ENCODE results near the gene NEIL1. TPM values are rescaled to one million over a fixed set of nuclear protein-coding genes. Genes with fewer than 3 reads are reported as not detected.
"Not testable (repeated sequence)": the region's sequence is repeated elsewhere in the genome, so short reads cannot be mapped to it uniquely, and the experiment has no call there.

The NEIL1 gene
- total and polyA plus RNA-seq, 12 donors: 4.1 to 41.6 (median 8.1) TPM

- ATAC-seq (no peak), DNase-seq (no peak)
- H3K9me3 ChIP-seq: no peaks in the 10 kb centered on the region
- 96 to 97% methylated on average over 7 of the region's 7 CpGs for WGBS, 2 donors
- H3K27ac ChIP-seq: peak overlapping the region in 4 of 10 donors; percentile 16 to 100 (median 100)
- no peak for TF ChIP-seq CTCF (IDR thresholded peaks at IDR 0.05)
- no peaks in the 10 kb centered on the region for H3K27me3 ChIP-seq
- no peak overlapping the region for H3K4me3 ChIP-seq
- peaks cover 5 to 25% (median 22%) of the 10 kb centered on the region in 9 donors for H3K4me1 ChIP-seq
- intact Hi-C loops (cut with DNase I): loop anchor here in 6 of 10 donors (5.0 to 10.0 kb wide), 6 partner anchors 82 to 432 kb away; partner anchors contain the start of genes SIN3A (in 4 of the 6), SNUPN (in 2 of the 6) and IMP3 (in 1 of the 6)
- H3K36me3 ChIP-seq: peaks cover 0 to 77% (median 43%) of the 10 kb centered on the region in 9 donors
Observed at GRCh38 chr15:75369897-75370581, 23.2 kb downstream of the NEIL1 start.

- Histone ChIP-seq H3K4me3 (no peak overlapping the region), H3K36me3 (peaks cover 0 to 77% (median 43%) of the 10 kb centered on the region in 9 donors), H3K27ac (no peak overlapping the region), H3K27me3 (no peaks in the 10 kb centered on the region), H3K9me3 (no peaks in the 10 kb centered on the region), H3K4me1 (peaks cover 5 to 25% (median 22%) of the 10 kb centered on the region in 9 donors)
- ATAC-seq (no peak), DNase-seq (no peak)
- WGBS, 2 donors: 79 to 86% methylated on average over 1 of the region's 1 CpG
- no peak for TF ChIP-seq CTCF (IDR thresholded peaks at IDR 0.05)
- intact Hi-C loops (cut with DNase I): loop anchor here in 1 of 10 donors (5.0 kb wide), 1 partner anchor 81 kb away; the partner anchor contains the start of gene SIN3A
Observed at GRCh38 chr15:75371486-75371885, 24.6 kb downstream of the NEIL1 start.

- DNase-seq (no peak), ATAC-seq (no peak)
- H3K27ac ChIP-seq: no peak overlapping the region
- H3K9me3 ChIP-seq: no peaks in the 10 kb centered on the region
- intact Hi-C loops (cut with DNase I): loop anchor here in 1 of 10 donors (5.0 kb wide), 1 partner anchor 80 kb away; the partner anchor contains the start of gene SIN3A
- H3K27me3 ChIP-seq: no peaks in the 10 kb centered on the region
- H3K36me3 ChIP-seq: peaks cover 0 to 77% (median 37%) of the 10 kb centered on the region in 9 donors
- H3K4me3 ChIP-seq: no peak overlapping the region
- peaks cover 5 to 22% (median 18%) of the 10 kb centered on the region in 9 donors for H3K4me1 ChIP-seq
- 97% methylated on average over 11 of the region's 11 CpGs for WGBS, 2 donors
- no peak for TF ChIP-seq CTCF (IDR thresholded peaks at IDR 0.05)
Observed at GRCh38 chr15:75371901-75372688, 25.3 kb downstream of the NEIL1 start.

- peaks cover 0 to 100% (median 55%) of the 10 kb centered on the region in 9 donors for H3K36me3 ChIP-seq
- DNase-seq (no peak), ATAC-seq (no peak)
- no peaks in the 10 kb centered on the region for H3K9me3 ChIP-seq
- intact Hi-C loops (cut with DNase I): loop anchor here in 1 of 10 donors (10.0 kb wide), 1 partner anchor 56 kb away; no protein-coding TSS in a partner anchor
- no peak for TF ChIP-seq CTCF (IDR thresholded peaks at IDR 0.05)
- no peaks in the 10 kb centered on the region for H3K27me3 ChIP-seq
- H3K4me3 ChIP-seq: no peak overlapping the region
- no peaks in the 10 kb centered on the region for H3K4me1 ChIP-seq
- no peak overlapping the region for H3K27ac ChIP-seq
- 90 to 93% methylated on average over 4 of the region's 4 CpGs for WGBS, 2 donors
Observed at GRCh38 chr15:75380773-75381172, 33.9 kb downstream of the NEIL1 start.

GRCh38 chr15:75383986-75384385, 37.1 kb downstream of the NEIL1 start:
- ATAC-seq, H3K4me3 ChIP-seq, H3K27ac ChIP-seq, H3K9me3 ChIP-seq, DNase-seq, H3K27me3 ChIP-seq, H3K4me1 ChIP-seq: not testable (repeated sequence)
- WGBS, 2 donors: 92 to 95% methylated on average over 5 of the region's 5 CpGs
- H3K36me3 ChIP-seq: peaks cover 0 to 100% (median 64%) of the 10 kb centered on the region in 9 donors
- intact Hi-C loops (cut with DNase I): loop anchor here in 1 of 10 donors (10.0 kb wide), 1 partner anchor 59 kb away; no protein-coding TSS in a partner anchor

Data from heart right ventricle (tissue), 16 donors.